ENCODE results near the gene PARP12. TPM values are rescaled to one million over a fixed set of nuclear protein-coding genes. Genes with fewer than 3 reads are reported as not detected.

PARP12 gene
- total and polyA plus RNA-seq, 9 of the 15 experiments (the other 6 are each of a cell fraction or from before 2014, with no cell fraction given), result 4.6 to 40.4 (median 23.5) TPM

- H3K36me3 ChIP-seq (ENCODE audit: control insufficient read depth, insufficient read depth, low read length), result peaks cover 34% of the 10 kb centered on the region; the same call in 2 of the 3 replicates
- H2AFZ ChIP-seq (ENCODE audit: low read depth, low read length), result no peak overlapping the region
- no peak overlapping the region for H3K9ac ChIP-seq (ENCODE audit: insufficient read depth in 1 of 2, low read depth in 2 of 2, low read length in 2 of 2)
- no peaks in the 10 kb centered on the region for H3K9me1 ChIP-seq (ENCODE audit: control insufficient read depth, insufficient read depth, low read length)
- no peak overlapping the region for H3K4me3 ChIP-seq
- no TSS peak for BruUV-seq (replicated peaks)
- in situ Hi-C loops (cut with MboI), result no loop called here
- no peak for FAIRE-seq
- ChIA-PET POLR2A (interaction anchor here (1.6 kb wide), 1 partner anchor 9 kb away, joined by 7 read pairs; no protein-coding TSS in a partner anchor), CTCF (ENCODE audit: low intra/inter-chr PET ratio) (no interaction called here)
- H3K4me2 ChIP-seq (ENCODE audit: insufficient read depth, low read length), result no peak overlapping the region
- no peak overlapping the region for H3K27ac ChIP-seq (ENCODE audit: extremely low read depth, low read depth, low read length)
- H3K79me2 ChIP-seq (ENCODE audit: control insufficient read depth, insufficient read depth, low read length), result no peaks in the 10 kb centered on the region
- no peak for TF ChIP-seq PHF20 (IDR thresholded peaks at IDR 0.05; ENCODE audit: partially characterized antibody)
- no peak for TF ChIP-seq MED1 (CRISPR knock-in tag; IDR thresholded peaks at IDR 0.05; ENCODE audit: borderline replicate concordance)
- TF ChIP-seq BRF1 (IDR thresholded peaks at IDR 0.05; ENCODE audit: borderline replicate concordance, extremely low read depth, insufficient read length), result no peak
- no peak for TF ChIP-seq ZNF408 (CRISPR knock-in tag; IDR thresholded peaks at IDR 0.05; ENCODE audit: low read depth)
- TF ChIP-seq SPI1 (IDR thresholded peaks at IDR 0.05; ENCODE audit: borderline replicate concordance, low read depth, low read length), result peak; percentile 82
- no peak for TF ChIP-seq ZNF592 (IDR thresholded peaks at IDR 0.05)
- TF ChIP-seq ZKSCAN3 (CRISPR knock-in tag; IDR thresholded peaks at IDR 0.05), result no peak
- TF ChIP-seq NFIX (CRISPR knock-in tag; IDR thresholded peaks at IDR 0.05; ENCODE audit: low read depth), result no peak
- no peaks in the 10 kb centered on the region for H3K27me3 ChIP-seq (ENCODE audit: control insufficient read depth in 2 of 2, insufficient read depth in 2 of 2, low read length in 2 of 2)
- H3K9me3 ChIP-seq (replicated peaks; ENCODE audit: control insufficient read depth, insufficient read depth, low read depth, low read length), result no peaks in the 10 kb centered on the region
- no peaks in the 10 kb centered on the region for H4K20me1 ChIP-seq (replicated peaks; ENCODE audit: control insufficient read depth, insufficient read depth, low read length)
- DNase-seq (ENCODE audit: extremely low read depth in 1 of 4, low spot score in 3 of 4), result no peak
- peaks cover 0 to 12% of the 10 kb centered on the region in 2 experiments; a peak in 3 of 5 replicates for H3K4me1 ChIP-seq (replicated peaks in 1 of 2; ENCODE audit: control insufficient read depth in 2 of 2, insufficient read depth in 2 of 2, low read length in 2 of 2)
- ATAC-seq, result no peak
- intact Hi-C loops (cut with micrococcal nuclease), result no loop called here
Observed at GRCh38 chr7:140051820-140052219, 10.9 kb downstream of the PARP12 start.

All from K562 (cell line).